NT2/D1 (cell line): Measurements from ENCODE around the gene AMIGO1.

Source experiments
- DNase-seq: peaks from one replicate; pipeline ENCODE4 v3.0.0-alpha.2; 2011; ENCODE audit warnings: low read depth, low spot score
- H3K27me3 ChIP-seq: 2 replicates; pipeline ENCODE4 v1.6.0; 2011; ENCODE audit warnings: mild to moderate bottlenecking; ENCODE audit not compliant: insufficient read length, insufficient read depth
- H3K36me3 ChIP-seq: 2 replicates; pipeline ENCODE4 v1.6.1; 2011; ENCODE audit warnings: mild to moderate bottlenecking, low read length, mixed read lengths; ENCODE audit not compliant: insufficient read depth, insufficient read length
- H3K4me1 ChIP-seq: 2 replicates; pipeline ENCODE4 v1.5.1; 2011; ENCODE audit not compliant: insufficient read depth, insufficient read length
- H3K4me3 ChIP-seq: 2 replicates; pipeline ENCODE4 v1.5.1; 2011; ENCODE audit warnings: low read depth; ENCODE audit not compliant: insufficient read length
- H3K9ac ChIP-seq: 2 replicates; pipeline ENCODE4 v1.6.0; 2011; ENCODE audit warnings: low read depth; ENCODE audit not compliant: insufficient read length
- H3K9me3 ChIP-seq: 2 replicates; pipeline ENCODE4 v1.5.1; 2011; ENCODE audit warnings: mild to moderate bottlenecking, low read length; ENCODE audit not compliant: insufficient read depth
- SUZ12 ChIP-seq: IDR thresholded peaks from 2 replicates; pipeline ENCODE4 v1.6.1; 2011; ENCODE audit not compliant: insufficient read length, insufficient read depth; ENCODE audit errors: extremely low read depth
- YY1 ChIP-seq: IDR thresholded peaks from 2 replicates; pipeline ENCODE4 v1.6.1; 2011; ENCODE audit not compliant: insufficient read length, insufficient read depth
- ZNF274 ChIP-seq: IDR thresholded peaks from 2 replicates; pipeline ENCODE4 v1.6.1; 2011; ENCODE audit warnings: mild to moderate bottlenecking, low read depth, low read length

AMIGO1 gene

DNA sequence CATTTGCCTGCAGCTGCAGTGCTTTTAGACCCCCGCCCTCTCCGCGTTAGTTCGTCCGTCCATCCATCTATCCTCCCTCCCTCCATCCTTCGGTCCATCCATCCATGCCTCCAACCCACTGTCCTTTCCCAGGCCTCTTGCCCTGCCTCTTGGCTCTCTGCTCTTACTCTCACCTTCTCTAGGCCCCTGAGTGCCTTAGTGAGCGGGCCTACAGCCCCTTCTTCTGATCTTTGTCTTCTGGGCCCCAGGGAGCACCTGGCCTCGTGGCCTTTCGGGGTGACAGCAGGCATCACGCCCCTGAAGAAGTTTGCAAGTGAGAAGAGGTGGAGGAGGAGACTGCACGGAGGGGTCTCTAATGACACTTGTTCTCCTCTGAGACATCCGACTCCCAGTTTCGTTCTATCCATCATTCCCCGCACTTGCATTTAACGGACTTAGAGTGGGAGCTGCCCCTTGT, 25.0 kb downstream of the AMIGO1 start:
- Histone ChIP-seq H3K9me3 (no peaks in the 10 kb centered on the region), H3K27me3 (peaks cover 9% of the 10 kb centered on the region), H3K9ac (peak overlapping the region; percentile 93), H3K36me3 (peaks cover 39% of the 10 kb centered on the region), H3K4me1 (peaks cover 13% of the 10 kb centered on the region), H3K4me3 (peak overlapping the region; percentile 83)
- no peak for TF ChIP-seq YY1
- no peak for TF ChIP-seq SUZ12
- no peak for TF ChIP-seq ZNF274
- no peak for DNase-seq

DNA sequence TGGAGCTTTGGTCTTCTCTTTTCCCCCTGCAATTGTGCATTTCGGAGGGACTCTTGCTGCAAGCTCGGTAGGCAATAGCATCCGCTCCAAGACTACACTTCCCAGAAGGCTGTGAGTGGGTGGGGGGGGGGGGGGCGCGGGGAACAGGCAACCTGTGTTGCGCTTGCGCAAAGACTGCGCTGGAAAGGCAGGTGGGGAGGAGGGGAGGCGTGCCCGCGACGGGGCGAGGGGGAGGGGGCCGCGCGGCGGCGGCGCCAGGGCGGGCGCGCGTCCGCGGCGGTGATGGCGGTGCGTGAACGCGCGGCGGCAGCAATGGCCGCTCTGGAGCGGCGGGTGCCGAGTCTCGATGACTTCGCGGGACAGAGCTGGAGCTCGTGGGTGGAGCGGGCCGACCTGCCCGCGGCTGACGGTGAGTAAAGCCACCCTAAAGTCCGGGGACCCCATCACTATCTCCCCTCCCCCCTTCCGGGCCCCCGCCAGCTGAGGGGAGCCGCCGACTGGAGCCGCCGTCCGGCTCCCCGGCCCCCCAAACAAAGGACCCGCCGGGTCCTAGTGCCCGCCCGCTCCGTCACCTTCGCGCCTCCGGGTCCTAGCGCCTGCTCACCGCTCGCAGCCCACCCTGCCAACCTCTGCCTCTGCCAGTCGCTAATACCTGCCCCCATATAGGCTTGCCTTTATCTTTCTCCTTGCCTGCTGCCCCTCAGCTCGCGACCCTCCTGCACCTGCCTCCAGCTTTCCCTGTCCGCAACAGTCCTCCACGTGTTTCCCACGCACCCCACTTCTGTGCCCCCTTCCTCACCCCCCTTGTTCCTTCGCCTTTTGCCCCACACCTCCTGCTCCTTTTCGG, 25.6 kb downstream of the AMIGO1 start, which contains the start of gene ATXN7L2:
TSS of gene ATXN7L2 (plus strand) at position 234 of the 847 bp plus-strand sequence. CDS start at position 283, 49 bp downstream.
- Histone ChIP-seq H3K4me1 (peaks cover 13% of the 10 kb centered on the region), H3K27me3 (peaks cover 9% of the 10 kb centered on the region), H3K9me3 (no peaks in the 10 kb centered on the region), H3K9ac (peak within 1 kb of the TSS; percentile 93), H3K36me3 (peaks cover 32% of the 10 kb centered on the region), H3K4me3 (peak within 1 kb of the TSS; percentile 83)
- peak; percentile 77 for DNase-seq
- TF ChIP-seq YY1, result peak; percentile 71
- no peak for TF ChIP-seq ZNF274

DNA sequence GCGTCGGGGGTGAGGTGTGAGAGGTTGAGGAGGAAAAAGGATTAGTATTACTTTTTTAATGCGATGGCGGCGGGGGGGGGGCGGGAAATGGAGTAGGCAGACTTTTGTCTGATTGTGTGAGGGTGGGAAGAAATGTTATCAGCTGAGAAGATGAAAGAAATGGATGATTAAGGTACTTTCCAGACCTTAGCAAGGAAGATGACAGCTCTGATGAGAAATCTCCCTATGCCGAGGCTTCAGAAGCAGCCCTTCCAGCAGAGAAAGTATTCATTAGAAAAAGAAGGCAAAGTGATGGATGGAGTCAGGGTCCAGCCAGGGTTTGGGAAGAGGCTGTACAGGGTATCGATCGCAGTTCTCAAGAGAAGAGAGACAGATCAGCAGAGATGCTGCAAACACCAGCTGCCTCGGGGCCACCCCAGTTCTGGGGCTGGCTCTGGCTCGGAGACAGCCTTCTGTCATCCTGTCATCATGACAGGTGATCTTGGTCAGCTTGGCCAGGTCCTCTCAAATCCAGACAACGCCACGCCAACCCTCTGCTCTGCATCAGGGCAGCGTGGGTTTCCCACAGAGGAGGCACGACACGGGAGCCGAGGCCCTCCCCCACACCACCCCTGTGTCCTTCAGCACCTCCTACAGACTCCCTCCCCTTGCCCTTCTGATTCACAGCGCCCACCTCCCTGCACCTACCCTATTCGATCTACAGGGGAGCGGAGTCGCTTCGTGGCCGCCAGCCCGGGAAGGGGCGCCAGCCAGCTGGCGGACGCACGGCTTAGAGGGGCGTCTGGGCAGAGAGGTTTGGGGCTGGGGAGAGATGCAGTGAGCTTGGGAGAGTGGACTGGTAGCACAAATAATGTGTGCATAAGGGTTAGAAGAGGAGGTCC, 26.5 kb downstream of the AMIGO1 start:
- Histone ChIP-seq H3K9me3 (no peaks in the 10 kb centered on the region), H3K4me3 (peak overlapping the region; percentile 65), H3K36me3 (peaks cover 24% of the 10 kb centered on the region), H3K4me1 (peaks cover 13% of the 10 kb centered on the region), H3K27me3 (peaks cover 9% of the 10 kb centered on the region), H3K9ac (peak overlapping the region; percentile 70)
- TF ChIP-seq YY1 (no peak), ZNF274 (no peak), SUZ12 (no peak)
- DNase-seq, result no peak

DNA sequence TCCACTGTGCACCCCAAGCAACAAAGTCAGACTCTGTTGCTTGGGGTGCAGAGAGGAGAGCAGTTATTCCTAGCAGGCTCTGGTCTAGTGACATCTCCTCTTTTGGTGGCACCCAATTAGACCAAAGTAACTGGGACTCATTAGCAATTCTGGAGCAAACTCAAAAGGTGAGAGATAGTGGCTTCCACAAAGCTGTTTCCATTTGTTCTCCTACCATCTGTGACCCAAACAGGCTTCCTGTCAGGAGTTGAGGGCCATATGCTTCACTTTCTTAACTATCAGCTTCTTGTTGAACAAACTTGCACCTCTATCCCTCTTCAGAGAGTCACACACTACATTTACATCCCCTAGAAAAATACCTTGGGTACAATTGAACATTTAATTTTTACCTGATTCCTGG, 27.3 kb downstream of the AMIGO1 start:
- no peak overlapping the region for H3K4me3 ChIP-seq
- H3K9me3 ChIP-seq, result no peaks in the 10 kb centered on the region
- H3K4me1 ChIP-seq, result peaks cover 12% of the 10 kb centered on the region
- no peak for TF ChIP-seq SUZ12
- no peak for TF ChIP-seq ZNF274
- no peak for TF ChIP-seq YY1
- DNase-seq, result no peak
- H3K9ac ChIP-seq, result no peak overlapping the region
- peaks cover 9% of the 10 kb centered on the region for H3K27me3 ChIP-seq
- peaks cover 16% of the 10 kb centered on the region for H3K36me3 ChIP-seq

DNA sequence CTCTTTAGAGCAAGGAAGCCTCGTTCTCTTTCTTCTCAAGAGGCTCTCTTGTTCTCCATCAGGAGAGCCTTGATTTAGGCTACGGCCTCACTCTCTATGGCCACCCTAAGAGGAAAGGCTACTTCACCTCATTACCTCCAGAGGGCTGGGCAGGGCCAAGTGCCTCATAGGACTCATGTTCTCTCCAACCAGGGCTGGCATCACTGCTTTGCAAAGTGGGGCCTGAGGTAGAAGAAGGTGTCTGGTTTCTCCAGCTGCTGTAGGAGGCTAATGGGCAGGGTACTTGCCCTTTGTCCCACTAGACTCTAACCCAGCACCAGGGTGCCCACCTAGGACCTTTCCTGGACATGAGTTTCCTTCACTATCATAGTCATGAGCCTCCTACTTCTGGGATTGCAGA, 27.9 kb downstream of the AMIGO1 start:
- TF ChIP-seq YY1, result no peak
- no peak for TF ChIP-seq SUZ12
- no peak for TF ChIP-seq ZNF274
- Histone ChIP-seq H3K4me3 (no peak overlapping the region), H3K9me3 (no peaks in the 10 kb centered on the region), H3K9ac (no peak overlapping the region), H3K27me3 (peaks cover 9% of the 10 kb centered on the region), H3K4me1 (peaks cover 8% of the 10 kb centered on the region), H3K36me3 (peaks cover 12% of the 10 kb centered on the region)
- DNase-seq, result no peak

DNA sequence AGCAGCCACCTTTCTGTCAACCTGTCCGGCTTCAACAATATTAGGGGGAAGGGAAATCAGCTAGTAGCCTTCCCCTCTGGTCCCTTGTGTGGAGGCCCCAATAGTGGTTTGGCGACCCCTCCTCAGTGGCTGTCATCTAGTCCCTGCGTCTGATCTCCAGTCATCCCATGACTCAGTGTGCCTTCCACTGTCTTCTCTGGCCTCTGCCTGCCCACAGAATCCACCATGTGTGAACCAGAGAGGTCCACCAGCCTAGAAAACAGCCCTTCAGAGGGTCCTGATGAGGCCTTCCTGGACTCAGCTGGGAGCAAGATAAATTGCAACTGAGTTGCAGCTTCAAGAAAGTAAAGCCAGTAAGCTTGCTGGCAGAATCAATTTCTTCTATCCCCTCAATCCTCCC, 29.6 kb downstream of the AMIGO1 start:
- DNase-seq, result no peak
- Histone ChIP-seq H3K27me3 (peaks cover 9% of the 10 kb centered on the region), H3K9ac (no peak overlapping the region), H3K4me1 (peaks cover 9% of the 10 kb centered on the region), H3K4me3 (no peak overlapping the region), H3K36me3 (no peaks in the 10 kb centered on the region), H3K9me3 (no peaks in the 10 kb centered on the region)
- TF ChIP-seq SUZ12 (no peak), YY1 (no peak)

DNA sequence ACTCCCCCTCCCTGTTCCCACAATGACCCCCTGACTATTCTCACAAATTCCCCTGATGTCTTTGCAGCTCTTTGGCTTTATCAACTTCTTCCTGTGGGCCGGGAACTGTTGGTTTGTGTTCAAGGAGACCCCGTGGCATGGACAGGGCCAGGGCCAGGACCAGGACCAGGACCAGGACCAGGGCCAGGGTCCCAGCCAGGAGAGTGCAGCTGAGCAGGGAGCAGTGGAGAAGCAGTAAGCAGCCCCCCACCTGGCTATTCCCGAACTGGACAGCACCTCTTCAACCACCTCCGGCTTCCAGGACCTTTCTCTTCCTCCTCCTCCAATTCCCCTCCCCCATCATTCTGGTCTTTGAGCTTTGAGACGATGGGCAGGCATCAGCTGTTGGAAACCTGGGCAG, 30.2 kb downstream of the AMIGO1 start:
- H3K36me3 ChIP-seq, result no peaks in the 10 kb centered on the region
- H3K4me3 ChIP-seq, result no peak overlapping the region
- peaks cover 6% of the 10 kb centered on the region for H3K4me1 ChIP-seq
- DNase-seq, result no peak
- peaks cover 9% of the 10 kb centered on the region for H3K27me3 ChIP-seq
- H3K9ac ChIP-seq, result no peak overlapping the region
- TF ChIP-seq SUZ12 (no peak), YY1 (no peak), ZNF274 (no peak)
- no peaks in the 10 kb centered on the region for H3K9me3 ChIP-seq
